Fibroblast of pulmonary artery (primary cell): ENCODE results near the gene PAQR5.
"Not testable (repeated sequence)": the region's sequence is repeated elsewhere in the genome, so short reads cannot be mapped to it uniquely, and the experiment has no call there.

Experiments used
- DNase-seq: peaks from one replicate; pipeline ENCODE4 v3.0.0-alpha.2; 2010; ENCODE audit warnings: low read depth
- H3K4me3 ChIP-seq: replicated peaks from 2 replicates; pipeline ENCODE4 v1.5.1; 2011; ENCODE audit warnings: low read depth, mild to moderate bottlenecking, control low read depth, low read length, moderate library complexity
- CTCF ChIP-seq: IDR thresholded peaks from 2 replicates; pipeline ENCODE4 v1.5.1; 2011; ENCODE audit warnings: mild to moderate bottlenecking, control low read depth, low read length, inconsistent platforms; ENCODE audit errors: missing control alignments

Gene PAQR5

GRCh38 chr15:69288011-69288410 lies 10.7 kb upstream of the PAQR5 start:
- DNase-seq, result no peak
- no peak for TF ChIP-seq CTCF
- no peak overlapping the region for H3K4me3 ChIP-seq

- TF ChIP-seq CTCF, result no peak
- no peak for DNase-seq
- no peak overlapping the region for H3K4me3 ChIP-seq
Measured at GRCh38 chr15:69288531-69289341, 10.0 kb upstream of the PAQR5 start.

- no peak overlapping the region for H3K4me3 ChIP-seq
- TF ChIP-seq CTCF, result no peak
- no peak for DNase-seq
Measured at GRCh38 chr15:69289342-69290146, 9.2 kb upstream of the PAQR5 start.

- TF ChIP-seq CTCF, result no peak
- no peak overlapping the region for H3K4me3 ChIP-seq
- peak; percentile 53 for DNase-seq
Measured at GRCh38 chr15:69290346-69291164, 8.2 kb upstream of the PAQR5 start.

- not testable (repeated sequence) for H3K4me3 ChIP-seq, DNase-seq
Measured at GRCh38 chr15:69291651-69292050, 7.1 kb upstream of the PAQR5 start.

GRCh38 chr15:69292826-69293420 lies 5.8 kb upstream of the PAQR5 start:
- H3K4me3 ChIP-seq, result no peak overlapping the region
- no peak for TF ChIP-seq CTCF
- no peak for DNase-seq
